ENCODE results near the gene EDEM2.
"Not testable (repeated sequence)": the region's sequence is repeated elsewhere in the genome, so short reads cannot be mapped to it uniquely, and the experiment has no call there.

Gene EDEM2

DNA sequence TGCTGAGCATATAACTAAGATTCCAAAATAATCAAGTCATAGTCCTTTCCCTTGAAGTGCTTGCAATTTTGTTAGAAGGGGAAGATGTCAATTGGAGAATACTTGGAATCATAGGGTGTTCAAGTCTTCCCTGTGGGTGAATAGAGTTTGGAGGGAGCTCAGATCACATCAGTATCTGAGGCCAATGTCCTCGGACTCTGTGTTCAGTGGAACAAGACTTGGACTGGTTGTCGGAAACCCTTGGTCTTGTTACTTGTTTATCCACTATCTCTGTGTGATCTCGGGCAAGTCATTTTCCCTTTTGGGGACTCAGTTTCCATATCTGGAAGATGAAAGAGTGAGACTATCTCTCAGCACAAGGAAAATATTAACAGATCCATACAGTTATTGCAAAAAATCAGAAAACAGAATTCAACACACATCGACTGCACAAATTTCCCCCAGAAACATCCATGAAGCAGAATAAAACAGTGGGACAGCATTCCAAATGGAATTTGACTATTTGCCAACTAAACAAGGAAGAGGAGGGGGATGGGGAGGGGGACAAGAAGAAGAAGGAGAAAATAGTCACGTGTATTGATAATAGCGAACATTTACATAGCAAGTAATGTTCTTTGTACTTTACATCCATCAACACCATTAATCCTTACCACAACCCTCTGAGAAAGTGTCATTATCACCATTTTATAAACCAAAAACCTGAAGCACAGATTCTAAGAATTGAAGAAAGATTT, 3.9 kb upstream of the EDEM2 start:
- in situ Hi-C loops (cut with HindIII; ENCODE audit: low pct_ligation_motif_present, low sequenced_read_pairs), result no loop called here
- Histone ChIP-seq H3K4me3 (ENCODE audit: low read depth, low read length) (no peak overlapping the region), H3K27ac (no peak overlapping the region), H3K36me3 (replicated peaks) (no peaks in the 10 kb centered on the region), H3K27me3 (replicated peaks) (no peaks in the 10 kb centered on the region)
- TF ChIP-seq, protein P1, sequence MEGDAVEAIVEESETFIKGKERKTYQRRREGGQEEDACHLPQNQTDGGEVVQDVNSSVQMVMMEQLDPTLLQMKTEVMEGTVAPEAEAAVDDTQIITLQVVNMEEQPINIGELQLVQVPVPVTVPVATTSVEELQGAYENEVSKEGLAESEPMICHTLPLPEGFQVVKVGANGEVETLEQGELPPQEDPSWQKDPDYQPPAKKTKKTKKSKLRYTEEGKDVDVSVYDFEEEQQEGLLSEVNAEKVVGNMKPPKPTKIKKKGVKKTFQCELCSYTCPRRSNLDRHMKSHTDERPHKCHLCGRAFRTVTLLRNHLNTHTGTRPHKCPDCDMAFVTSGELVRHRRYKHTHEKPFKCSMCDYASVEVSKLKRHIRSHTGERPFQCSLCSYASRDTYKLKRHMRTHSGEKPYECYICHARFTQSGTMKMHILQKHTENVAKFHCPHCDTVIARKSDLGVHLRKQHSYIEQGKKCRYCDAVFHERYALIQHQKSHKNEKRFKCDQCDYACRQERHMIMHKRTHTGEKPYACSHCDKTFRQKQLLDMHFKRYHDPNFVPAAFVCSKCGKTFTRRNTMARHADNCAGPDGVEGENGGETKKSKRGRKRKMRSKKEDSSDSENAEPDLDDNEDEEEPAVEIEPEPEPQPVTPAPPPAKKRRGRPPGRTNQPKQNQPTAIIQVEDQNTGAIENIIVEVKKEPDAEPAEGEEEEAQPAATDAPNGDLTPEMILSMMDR (IDR thresholded peaks at IDR 0.05; ENCODE audit: low read depth, low read length, missing control alignments), result no peak
- no peak for DNase-seq

DNA sequence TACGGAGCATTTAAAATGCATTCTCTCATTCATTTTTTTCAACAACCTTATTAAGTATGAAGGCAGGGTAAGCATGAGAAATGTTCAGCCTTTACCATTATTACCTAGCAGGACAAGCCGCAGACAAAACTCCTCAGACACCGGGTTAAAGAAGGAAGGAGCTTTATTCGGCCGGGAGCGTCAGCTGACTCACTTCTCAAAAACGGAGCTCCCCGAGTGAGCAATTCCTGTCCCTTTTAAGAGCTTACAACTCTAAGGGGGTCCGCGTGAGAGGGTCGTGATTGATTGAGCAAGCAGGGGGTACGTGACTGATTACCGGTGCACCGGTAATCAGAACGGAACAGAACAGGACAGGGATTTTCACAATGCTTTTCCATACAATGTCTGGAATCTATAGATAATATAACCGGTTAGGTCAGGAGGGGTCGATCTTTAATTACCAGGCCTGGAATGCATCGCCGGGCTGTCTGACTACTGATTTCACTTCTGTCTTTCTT, 487 bp upstream of the EDEM2 start:
- in situ Hi-C loops (cut with HindIII; ENCODE audit: low pct_ligation_motif_present, low sequenced_read_pairs); H3K36me3 ChIP-seq (replicated peaks); H3K27me3 ChIP-seq (replicated peaks): not testable (repeated sequence)
- peak; percentile 41 for DNase-seq
- peak overlapping the region; percentile 92 for H3K4me3 ChIP-seq (ENCODE audit: low read depth, low read length)
- peak overlapping the region; percentile 66 for H3K27ac ChIP-seq

DNA sequence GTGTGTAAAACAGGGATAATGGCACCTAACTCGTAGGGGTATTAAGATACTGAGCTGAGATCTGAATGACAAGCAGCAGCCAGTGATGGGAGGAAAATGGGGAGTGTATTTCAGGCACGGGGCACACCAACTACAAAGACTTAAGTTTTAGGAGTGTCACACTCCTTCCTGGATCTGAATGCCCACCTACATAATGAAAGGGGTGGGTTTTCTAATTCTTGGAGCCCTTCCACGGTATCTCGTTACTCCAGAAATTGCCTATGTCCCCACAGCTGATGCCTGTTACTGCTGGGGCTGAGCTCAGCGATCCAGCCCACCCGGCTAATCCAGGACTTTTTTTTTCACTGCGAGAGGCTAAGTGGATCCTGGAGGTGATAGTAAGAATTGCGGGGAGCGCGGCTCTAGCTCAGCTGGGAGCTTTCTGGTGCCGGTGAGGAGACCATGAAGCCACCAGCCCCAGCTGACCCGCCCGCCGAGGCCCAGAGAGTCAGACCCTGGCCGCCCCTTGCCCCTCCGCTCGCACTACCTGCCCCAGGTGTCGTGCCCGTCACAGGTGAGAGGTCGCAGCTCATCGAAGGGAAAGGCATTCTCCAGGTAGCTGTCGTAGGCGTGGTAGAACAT, 727 bp downstream of the EDEM2 start:
- TF ChIP-seq, protein P1 (IDR thresholded peaks at IDR 0.05; ENCODE audit: low read depth, low read length, missing control alignments), result peak; percentile 23
- Histone ChIP-seq H3K36me3 (replicated peaks) (peaks cover 4% of the 10 kb centered on the region), H3K27me3 (replicated peaks) (no peaks in the 10 kb centered on the region), H3K4me3 (ENCODE audit: low read depth, low read length) (peak overlapping the region; percentile 92), H3K27ac (peak overlapping the region; percentile 21)
- in situ Hi-C loops (cut with HindIII; ENCODE audit: low pct_ligation_motif_present, low sequenced_read_pairs), result no loop called here
- DNase-seq, result no peak

DNA sequence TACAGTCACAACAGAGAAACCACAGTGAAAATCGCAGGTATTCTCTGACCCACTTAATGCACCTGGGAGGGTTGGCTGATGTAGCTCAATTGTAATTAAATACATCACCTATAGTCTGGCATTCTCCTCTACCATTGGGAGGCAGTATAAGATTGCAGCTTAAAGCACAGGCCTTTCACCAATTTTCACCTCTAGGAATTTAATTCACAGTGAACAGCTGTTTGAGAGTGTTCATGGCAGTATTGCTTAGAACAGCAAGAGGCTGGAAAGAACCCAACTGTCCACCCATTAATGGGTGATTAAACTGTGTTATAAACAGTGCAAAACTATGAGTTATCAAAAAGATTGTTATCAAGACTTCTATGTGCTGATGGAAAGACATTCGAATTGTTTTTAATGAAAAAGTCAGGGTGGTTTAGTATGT, 2.0 kb downstream of the EDEM2 start:
- peak; percentile 22 for DNase-seq

DNA sequence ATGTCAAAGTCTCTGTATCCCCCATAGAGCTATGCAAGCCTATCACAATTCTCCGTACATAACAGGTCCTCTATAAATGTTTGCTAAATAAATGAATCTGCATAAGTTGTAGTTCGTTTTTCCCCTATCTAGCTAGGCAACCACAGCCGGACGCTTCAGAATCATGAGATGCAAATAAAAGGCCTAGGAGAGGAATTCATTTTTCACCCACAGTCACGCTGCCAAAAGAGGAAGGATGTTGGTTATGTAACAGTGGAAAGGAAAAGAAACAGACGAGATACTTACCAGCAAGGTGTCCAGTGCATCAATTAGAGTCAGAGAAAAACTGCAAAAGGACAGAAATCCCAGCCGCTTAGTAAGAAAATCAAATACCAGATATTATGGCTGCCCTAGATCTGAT, 2.4 kb downstream of the EDEM2 start:
- TF ChIP-seq, protein P1 (IDR thresholded peaks at IDR 0.05; ENCODE audit: low read depth, low read length, missing control alignments), result no peak
- in situ Hi-C loops (cut with HindIII; ENCODE audit: low pct_ligation_motif_present, low sequenced_read_pairs), result no loop called here
- peaks cover 9% of the 10 kb centered on the region for H3K36me3 ChIP-seq (replicated peaks)
- H3K4me3 ChIP-seq (ENCODE audit: low read depth, low read length), result no peak overlapping the region
- no peaks in the 10 kb centered on the region for H3K27me3 ChIP-seq (replicated peaks)
- H3K27ac ChIP-seq, result no peak overlapping the region
- no peak for DNase-seq

More for the DNA sequence above, 2.0 kb downstream of the EDEM2 start:
- H3K27ac ChIP-seq, result no peak overlapping the region
- TF ChIP-seq, protein P1 (IDR thresholded peaks at IDR 0.05; ENCODE audit: low read depth, low read length, missing control alignments), result peak; percentile 66
- in situ Hi-C loops (cut with HindIII; ENCODE audit: low pct_ligation_motif_present, low sequenced_read_pairs), result no loop called here
- no peak overlapping the region for H3K4me3 ChIP-seq (ENCODE audit: low read depth, low read length)
- peaks cover 9% of the 10 kb centered on the region for H3K36me3 ChIP-seq (replicated peaks)
- H3K27me3 ChIP-seq (replicated peaks), result no peaks in the 10 kb centered on the region

DNA sequence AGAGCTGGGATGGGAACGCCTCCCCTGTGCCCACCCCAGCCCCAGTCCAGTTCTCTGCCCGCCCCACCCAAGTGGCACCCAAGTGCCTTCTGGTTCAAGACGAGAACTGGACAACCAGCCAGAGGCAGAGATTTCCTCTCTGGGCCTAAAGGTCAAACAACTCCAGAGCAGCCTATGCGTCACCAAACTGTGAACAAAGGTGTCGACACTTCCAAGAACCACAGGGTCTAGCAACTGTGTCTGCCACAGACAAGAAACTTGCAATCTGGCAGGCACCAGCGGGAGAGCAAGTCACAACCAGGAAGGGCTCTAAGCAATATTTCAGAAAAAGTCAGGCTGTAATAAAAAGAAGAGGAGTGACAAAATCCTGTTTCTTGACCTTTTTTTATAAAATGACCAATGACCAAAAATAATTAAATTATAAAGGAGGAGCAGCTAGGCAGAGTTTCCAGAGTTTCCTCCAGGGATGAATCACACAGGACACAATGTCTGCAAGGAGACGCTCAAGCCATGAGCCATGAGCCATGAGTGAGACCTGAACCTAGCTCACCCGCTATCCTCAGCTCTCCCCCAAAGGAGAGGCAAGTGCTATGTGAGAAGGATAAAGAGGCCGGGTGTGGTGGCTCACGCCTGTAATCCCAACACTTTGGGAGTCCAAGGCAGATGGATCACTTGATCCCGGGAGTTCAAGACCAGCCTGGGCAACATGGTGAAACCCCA, 11.1 kb downstream of the EDEM2 start:
- Histone ChIP-seq H3K36me3 (replicated peaks) (peaks cover 20% of the 10 kb centered on the region), H3K4me3 (ENCODE audit: low read depth, low read length) (no peak overlapping the region), H3K27ac (peak overlapping the region; percentile 51), H3K27me3 (replicated peaks) (no peaks in the 10 kb centered on the region)
- DNase-seq, result no peak
- in situ Hi-C loops (cut with HindIII; ENCODE audit: low pct_ligation_motif_present, low sequenced_read_pairs), result no loop called here
- TF ChIP-seq, protein P1 (IDR thresholded peaks at IDR 0.05; ENCODE audit: low read depth, low read length, missing control alignments), result no peak
